Stimulated activated CD8-positive, alpha-beta memory T cell treated with anti-CD3 and anti-CD28 coated beads, Interleukin-4, amount 100 ng/mL, for 48 hours (primary cell): ENCODE results near the gene COL13A1.

Experiments
- DNase-seq: peaks from one replicate; pipeline ENCODE4 v3.0.0-alpha.2; 2020

COL13A1 gene

DNA sequence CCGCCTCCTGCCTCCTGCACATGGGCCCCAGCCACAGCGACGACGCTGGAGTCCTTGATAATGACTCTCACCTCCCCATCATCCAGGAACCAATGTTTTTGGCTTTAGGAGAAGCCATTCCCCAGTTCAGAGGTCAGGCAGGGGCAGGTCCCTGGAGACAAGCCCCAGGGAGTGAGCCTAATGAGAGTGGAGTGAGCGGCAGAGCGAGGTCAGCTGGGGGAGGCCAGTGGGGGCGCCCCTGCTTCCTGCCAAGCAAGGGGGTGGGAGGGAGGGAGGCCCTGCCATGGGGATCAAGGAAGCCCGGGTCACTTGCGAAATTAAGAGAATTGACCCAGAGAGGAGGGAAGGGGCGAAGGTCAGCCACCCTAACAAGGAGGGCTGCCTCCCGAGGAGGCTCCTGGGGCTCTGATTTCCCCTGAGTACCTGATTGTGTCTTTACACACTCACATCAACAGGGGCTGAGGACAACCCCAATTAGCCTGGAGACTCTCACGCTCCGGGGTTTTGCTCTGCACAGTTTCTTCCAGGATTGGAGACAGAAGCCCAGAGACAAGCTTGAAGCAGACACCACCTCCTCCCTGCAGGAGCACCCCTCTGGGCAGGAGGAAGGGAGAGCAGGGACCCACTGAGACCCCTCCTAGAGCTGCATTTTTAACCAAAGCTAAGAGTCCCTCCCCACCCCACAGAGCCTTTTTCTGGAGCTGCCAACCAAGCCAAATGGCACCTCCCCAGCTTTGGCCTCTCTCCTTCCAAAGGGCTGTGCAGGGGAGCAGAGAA, 112.1 kb downstream of the COL13A1 start:
- no peak for DNase-seq

DNA sequence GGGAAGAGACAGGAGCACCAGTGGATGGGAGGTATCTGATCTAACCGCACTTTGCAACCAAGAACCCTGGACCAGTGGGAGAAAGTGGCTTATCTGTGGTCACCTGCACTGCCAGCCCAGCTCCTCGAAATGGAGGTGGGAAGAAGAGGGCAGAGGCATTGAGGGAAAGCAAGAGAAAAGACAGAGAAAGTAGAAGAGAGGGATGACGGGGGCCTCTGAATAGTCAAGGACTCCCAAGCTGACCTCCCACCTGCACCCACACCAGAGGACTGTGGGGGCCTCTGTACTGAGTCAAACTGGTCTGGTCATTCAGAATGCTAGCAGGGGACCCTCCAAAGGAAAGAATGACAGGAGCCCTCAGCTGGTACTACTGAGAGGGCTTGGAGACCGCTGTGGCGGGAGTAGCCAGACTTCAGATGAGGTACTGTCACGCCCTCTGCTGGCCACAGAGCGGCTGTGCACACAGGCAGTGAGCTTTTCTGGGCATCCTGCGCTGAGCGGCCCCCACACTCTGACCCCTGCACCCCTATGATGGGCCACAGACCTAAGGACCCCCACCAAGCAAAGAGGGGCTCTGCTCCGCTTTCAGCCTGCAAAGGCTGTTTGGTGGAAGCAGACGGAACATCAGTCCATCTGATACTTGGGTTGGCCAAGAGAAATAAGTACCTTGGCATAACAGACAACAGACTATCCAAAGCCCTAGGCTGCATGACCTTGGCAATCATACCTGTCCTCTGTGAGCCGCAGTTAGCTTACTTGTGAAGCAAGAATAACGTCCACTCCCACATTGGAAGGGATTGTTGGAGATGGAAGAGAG, 112.9 kb downstream of the COL13A1 start:
- DNase-seq, result peak; percentile 81

GRCh38 chr10:69915215-69915560, 113.5 kb downstream of the COL13A1 start:
- DNase-seq, result no peak

DNA sequence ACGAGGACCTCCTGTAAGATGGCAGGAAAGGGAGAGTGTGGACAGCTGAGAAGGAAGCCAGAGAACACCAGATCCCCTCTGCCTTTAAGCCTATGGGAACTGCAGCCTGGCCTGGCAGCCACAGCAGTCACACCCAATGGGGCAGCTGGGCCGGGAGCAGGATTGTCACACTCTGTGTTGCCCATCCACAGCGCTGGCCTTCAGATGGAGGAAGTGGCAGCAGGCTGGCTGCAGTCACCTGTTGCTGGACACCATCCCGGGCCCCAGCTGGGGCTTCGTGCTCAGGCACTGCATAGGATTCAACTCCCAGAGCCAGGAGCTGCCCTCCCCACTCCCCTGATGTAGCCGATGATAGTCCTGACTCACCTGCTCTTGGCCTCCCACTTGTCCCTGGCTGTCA, 114.4 kb downstream of the COL13A1 start:
- DNase-seq, result no peak

GRCh38 chr10:69918036-69918435, 116.3 kb downstream of the COL13A1 start:
- no peak for DNase-seq

- no peak for DNase-seq
These were observed 117.5 kb downstream of the COL13A1 start for GRCh38 chr10:69919250-69919649.

DNA sequence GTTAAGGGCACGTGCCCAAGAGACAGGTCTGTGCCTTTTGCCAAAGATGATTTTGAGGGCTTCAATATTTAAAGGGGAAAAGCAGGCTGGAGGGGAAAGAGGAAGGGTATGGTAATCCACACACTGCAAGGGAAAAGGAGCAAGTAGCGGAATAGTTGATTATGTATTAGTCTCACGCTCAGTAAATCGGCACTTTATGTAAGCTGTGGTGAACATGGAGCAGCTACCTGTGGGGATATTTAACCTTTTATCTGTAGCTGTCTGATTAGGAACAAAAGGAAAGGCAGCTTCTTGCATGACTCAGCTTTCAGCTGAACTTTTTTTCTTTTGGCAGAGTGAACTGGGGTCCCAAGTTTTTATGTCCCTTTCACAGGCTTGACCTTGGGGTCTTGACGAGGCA, 123.4 kb downstream of the COL13A1 start:
- DNase-seq, result no peak

- no peak for DNase-seq
These were observed 126.6 kb downstream of the COL13A1 start for GRCh38 chr10:69928339-69928738.

GRCh38 chr10:69929575-69929974, 127.9 kb downstream of the COL13A1 start:
- no peak for DNase-seq

GRCh38 chr10:69934768-69935167, 133.1 kb downstream of the COL13A1 start:
- DNase-seq, result no peak

DNA sequence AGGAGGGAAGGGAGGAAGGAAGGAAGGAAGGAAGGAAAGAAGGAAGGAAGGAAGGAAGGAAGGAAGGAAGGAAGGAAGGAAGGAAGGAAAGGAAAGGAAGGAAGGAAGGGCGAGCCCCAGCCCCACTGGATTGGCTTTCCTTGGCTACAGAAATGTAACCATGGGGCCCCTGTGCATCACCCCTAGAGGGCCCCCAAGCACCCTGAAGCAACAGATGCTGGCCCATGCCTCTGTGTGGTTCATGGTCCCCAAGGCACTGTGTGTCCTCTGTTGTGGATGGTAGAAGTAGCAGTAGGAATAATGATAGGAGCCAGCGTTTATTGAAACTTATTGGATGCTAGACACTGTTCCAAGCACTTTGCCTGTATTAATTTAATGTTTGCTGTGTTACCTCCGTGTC, 134.4 kb downstream of the COL13A1 start:
- DNase-seq, result no peak

DNA sequence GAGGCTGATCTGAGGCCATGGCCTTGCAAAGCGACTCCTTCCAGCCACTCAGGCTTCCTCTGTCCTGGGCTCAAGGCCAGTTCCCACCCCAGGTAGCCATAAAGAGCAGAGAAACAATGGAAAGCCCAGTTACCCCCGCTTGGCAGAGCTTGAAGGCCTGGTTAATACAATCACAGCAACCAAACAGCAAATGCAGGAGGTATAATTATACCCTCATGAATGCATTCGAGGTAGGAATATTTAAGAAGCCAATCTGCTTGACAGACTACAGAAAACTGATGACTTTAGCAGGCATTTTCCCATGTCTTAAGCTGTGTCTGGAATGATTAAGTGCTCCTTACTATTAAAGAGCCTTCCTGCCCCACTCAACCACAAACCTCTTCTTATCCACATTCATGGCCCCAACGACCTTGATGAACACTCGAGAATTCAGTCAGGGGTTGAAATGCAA, 136.9 kb downstream of the COL13A1 start:
- no peak for DNase-seq

DNA sequence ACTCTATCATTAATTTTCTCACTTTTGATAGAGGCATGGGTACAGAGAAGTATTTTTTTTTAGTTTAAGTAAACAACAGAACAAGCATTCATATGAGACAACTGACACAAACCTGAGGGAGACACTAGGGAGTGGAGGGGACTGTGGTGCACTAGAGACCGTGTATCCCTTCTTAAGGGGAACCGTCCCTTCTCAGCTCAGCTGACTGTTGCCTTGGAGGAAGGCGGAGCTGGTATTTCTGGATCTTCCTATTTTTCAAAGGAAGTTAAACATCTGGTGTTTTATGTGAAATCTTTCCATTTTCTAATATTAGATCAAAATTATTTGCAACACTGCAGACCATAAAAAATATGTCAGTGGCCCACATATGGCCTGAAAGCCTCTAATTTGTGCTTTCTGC, 137.4 kb downstream of the COL13A1 start:
- DNase-seq, result no peak

DNA sequence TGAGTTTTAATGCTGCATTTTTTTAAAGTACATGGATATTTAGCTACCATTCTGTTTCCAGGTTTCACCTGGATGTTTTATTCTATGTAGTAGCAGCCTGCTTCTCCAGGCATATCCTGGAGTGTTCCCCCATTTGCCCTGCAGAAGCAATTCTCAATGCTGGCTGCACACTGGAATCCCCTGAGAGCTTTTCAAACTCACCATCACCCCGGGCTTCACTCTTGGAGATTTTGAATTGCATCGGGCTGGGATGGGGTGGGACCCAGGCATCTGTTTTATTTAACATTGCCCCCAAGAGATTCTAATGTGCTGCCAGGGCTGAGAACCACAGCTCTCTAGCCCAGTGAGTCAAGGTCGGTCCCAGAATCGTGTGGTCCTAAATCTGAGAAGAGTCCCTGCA, 137.8 kb downstream of the COL13A1 start:
- no peak for DNase-seq

DNA sequence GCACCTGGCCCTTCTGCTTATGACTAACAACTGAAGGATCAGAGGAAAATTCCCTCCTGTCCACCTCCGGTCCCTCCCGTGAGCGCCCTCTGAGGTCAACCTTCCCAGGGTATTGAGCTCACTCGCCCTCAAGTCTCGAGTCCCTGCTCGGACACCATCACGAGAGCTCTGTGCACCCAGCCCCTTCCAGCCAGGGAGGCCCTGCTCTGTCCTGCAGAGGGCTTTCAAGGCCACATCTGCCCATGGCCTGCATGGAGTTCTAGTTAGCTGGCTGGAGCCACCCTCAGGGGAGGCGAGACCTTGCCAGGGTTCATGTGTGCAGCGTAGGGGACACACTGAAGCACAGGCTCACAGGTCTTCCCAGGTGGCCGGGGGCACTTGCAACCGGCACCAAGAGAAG, 140.0 kb downstream of the COL13A1 start:
- DNase-seq, result no peak

DNA sequence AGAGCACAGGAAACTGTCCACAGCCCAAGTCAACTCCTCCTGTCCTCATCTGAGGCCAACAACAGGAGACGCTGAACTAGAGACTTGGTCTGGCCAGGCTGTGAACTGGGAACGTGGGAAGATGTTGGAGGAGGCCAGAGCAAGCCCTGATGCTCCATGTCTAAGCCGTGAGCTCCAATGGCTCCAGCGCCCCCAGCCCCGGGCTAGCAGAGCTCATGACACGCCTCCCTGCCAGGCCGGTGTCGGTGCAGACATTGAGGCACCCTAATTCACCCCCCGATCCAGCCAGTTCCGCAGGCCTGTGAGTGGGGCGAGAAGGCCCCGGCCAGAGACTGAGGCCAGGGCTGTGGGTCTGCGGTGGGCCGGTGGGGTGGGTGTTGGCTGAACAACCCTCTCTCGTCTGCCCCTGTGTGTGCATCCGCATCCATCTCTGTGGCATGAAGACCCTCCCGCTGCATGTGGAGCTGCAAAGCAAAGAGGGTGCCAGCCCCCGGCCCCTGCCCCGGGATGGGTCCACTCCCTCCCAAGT, 141.7 kb downstream of the COL13A1 start:
- no peak for DNase-seq

DNA sequence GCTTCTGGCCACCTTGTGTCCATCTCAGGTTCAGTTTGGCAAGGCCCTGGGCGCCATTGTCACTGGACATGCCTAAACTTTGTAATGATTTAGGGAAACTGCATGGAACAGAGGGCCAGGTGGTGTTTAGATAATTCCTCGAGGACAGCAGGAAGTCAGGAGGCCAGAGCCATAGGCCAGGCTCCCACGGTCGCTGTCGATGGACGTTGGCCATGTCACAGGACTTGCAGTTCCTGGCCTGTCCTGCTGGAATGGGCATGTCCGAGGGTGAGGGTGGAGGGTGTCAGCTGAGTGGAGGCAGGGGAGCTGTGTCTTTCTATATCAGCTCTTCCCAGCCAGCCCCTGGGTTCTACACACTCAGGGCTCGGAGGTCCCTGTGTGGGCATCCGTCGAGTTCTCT, 143.1 kb downstream of the COL13A1 start:
- DNase-seq, result no peak

DNA sequence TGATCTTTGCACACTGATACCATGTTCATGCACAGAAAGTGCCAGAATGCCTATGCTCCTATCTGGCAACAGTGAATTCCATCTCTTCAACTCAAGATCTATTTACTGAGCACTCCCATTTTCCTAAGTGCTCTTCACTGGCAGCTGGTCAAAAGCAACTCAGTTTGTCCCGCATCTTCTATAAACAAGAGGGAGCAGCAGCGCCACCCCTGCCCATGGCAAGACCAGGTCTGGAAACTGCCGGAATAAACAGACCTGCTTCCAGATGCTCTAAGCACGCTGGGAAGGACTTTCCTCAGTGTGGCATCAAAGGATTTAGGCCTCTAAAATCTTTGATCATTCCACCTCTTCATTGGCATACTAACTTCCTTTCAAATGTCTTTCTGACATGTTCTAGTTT, 146.6 kb downstream of the COL13A1 start:
- no peak for DNase-seq

GRCh38 chr10:69949770-69950169, 148.1 kb downstream of the COL13A1 start:
- no peak for DNase-seq

GRCh38 chr10:69951658-69952057, 150.0 kb downstream of the COL13A1 start:
- no peak for DNase-seq

- no peak for DNase-seq
These were observed 150.5 kb downstream of the COL13A1 start for GRCh38 chr10:69952069-69952800.

DNA sequence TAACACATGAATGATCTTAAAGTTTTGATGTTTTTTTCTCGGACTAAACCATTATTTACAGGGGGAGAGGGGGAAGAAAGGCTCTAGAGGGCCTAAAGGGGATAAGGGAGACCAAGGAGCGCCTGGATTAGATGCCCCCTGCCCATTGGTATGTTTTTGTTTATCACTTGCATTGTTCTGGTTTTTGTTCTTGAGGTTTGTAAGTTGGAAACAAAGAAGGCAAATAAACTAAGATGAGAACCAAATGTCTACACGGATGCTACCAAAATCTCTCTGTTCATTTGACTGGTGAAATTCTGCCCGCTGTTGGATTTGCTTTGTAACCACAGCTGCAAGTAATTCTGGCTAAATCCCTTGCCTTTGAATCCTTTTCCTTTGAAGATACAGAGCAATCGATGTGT, 151.1 kb downstream of the COL13A1 start:
- DNase-seq, result no peak

GRCh38 chr10:69953851-69954250, 152.1 kb downstream of the COL13A1 start:
- DNase-seq, result no peak
